ENCODE results near the gene CBX4. TPM values are rescaled to one million over a fixed set of nuclear protein-coding genes. Genes with fewer than 3 reads are reported as not detected.

CBX4 gene
- total RNA-seq, 6 experiments from 2014 or later, result 18.2 to 20.2 (median 19.3) TPM

DNA sequence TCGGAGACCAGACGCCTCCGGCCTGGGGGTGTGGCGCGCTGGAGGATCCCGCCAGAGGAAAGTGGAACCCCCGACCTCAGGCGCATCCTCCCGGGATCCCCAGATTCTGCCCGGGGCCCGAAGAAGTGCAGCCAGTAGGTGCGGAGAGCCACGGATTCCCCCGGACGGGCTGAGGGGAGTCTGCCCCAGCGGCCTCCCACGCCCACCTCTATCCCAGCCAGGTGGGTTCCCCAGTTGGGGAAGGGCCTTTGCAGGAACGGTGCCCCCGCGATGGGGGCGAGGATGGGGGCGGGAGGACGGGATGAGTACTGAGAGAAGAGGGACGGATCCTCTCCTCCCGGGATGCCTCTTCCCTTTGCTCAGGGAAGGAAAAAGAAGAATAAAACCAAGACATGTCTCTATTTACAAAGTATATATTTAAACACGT is 47.5 kb downstream of the CBX4 start:
- H3K36me3 Mint-ChIP-seq (ENCODE audit: low read depth), result no peaks in the 10 kb centered on the region
- DNase-seq, result no peak
- no peaks in the 10 kb centered on the region for H3K9me3 Mint-ChIP-seq
- peaks cover 21% of the 10 kb centered on the region for H3K4me1 Mint-ChIP-seq (ENCODE audit: low read depth)
- H3K27me3 Mint-ChIP-seq (ENCODE audit: insufficient read depth), result peaks cover 20% of the 10 kb centered on the region
- TF ChIP-seq, protein P1, sequence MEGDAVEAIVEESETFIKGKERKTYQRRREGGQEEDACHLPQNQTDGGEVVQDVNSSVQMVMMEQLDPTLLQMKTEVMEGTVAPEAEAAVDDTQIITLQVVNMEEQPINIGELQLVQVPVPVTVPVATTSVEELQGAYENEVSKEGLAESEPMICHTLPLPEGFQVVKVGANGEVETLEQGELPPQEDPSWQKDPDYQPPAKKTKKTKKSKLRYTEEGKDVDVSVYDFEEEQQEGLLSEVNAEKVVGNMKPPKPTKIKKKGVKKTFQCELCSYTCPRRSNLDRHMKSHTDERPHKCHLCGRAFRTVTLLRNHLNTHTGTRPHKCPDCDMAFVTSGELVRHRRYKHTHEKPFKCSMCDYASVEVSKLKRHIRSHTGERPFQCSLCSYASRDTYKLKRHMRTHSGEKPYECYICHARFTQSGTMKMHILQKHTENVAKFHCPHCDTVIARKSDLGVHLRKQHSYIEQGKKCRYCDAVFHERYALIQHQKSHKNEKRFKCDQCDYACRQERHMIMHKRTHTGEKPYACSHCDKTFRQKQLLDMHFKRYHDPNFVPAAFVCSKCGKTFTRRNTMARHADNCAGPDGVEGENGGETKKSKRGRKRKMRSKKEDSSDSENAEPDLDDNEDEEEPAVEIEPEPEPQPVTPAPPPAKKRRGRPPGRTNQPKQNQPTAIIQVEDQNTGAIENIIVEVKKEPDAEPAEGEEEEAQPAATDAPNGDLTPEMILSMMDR (IDR thresholded peaks at IDR 0.05), result no peak
- peak overlapping the region; percentile 83; the same call in 1 of the 2 replicates for H3K4me3 Mint-ChIP-seq
- H3K27ac Mint-ChIP-seq, result no peak overlapping the region

DNA sequence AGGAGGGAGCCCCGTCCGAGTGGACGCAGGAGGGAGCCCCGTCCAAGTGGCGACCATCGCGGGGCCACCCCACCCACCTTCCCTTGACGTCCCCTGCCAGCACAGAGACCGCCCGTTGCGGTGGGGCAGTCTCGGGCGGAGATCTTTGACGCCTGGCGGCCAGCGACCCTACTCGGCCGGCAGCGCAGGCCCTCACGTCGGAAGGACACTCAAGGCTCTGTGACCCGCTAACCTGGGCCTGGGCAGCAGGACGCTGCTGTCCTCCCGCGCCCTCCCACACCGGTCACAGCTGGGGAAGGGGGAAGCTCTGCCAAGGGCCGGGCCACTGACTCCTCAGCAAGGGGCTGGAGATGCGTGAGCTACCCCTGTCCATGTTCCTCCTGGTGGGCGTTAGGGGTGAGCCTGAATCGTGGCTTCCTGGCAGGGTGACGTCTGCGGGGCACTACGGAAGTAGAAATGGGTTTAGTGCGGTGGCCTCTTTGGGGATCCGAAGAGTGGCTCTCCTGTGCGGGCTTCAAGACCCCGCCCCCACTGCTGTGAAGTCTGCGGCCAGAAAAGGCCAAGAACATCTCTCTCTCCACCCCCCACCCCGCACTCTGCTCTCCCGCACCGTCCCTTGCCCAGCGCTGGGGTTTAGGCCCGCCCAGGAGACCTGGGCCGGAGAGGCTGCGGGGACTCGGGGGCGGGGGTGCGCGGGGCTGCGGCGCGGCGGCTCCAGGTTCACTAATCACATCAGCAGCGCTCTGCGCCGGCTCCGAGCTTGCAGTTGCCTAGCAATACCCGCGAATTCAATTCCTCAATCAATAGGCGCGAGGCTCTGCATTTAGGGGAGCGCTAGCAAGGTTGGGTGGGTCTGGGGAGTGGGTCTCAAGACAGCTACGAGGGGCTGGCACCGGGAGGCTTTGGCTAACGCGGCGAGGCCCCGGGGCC is 48.2 kb downstream of the CBX4 start:
- no peaks in the 10 kb centered on the region for H3K9me3 Mint-ChIP-seq
- TF ChIP-seq, protein P1 (IDR thresholded peaks at IDR 0.05), result no peak
- H3K4me3 Mint-ChIP-seq, result no peak overlapping the region
- no peak overlapping the region for H3K27ac Mint-ChIP-seq
- H3K27me3 Mint-ChIP-seq (ENCODE audit: insufficient read depth), result peaks cover 20% of the 10 kb centered on the region
- no peak for DNase-seq
- peaks cover 17% of the 10 kb centered on the region for H3K4me1 Mint-ChIP-seq (ENCODE audit: low read depth)
- H3K36me3 Mint-ChIP-seq (ENCODE audit: low read depth), result no peaks in the 10 kb centered on the region

DNA sequence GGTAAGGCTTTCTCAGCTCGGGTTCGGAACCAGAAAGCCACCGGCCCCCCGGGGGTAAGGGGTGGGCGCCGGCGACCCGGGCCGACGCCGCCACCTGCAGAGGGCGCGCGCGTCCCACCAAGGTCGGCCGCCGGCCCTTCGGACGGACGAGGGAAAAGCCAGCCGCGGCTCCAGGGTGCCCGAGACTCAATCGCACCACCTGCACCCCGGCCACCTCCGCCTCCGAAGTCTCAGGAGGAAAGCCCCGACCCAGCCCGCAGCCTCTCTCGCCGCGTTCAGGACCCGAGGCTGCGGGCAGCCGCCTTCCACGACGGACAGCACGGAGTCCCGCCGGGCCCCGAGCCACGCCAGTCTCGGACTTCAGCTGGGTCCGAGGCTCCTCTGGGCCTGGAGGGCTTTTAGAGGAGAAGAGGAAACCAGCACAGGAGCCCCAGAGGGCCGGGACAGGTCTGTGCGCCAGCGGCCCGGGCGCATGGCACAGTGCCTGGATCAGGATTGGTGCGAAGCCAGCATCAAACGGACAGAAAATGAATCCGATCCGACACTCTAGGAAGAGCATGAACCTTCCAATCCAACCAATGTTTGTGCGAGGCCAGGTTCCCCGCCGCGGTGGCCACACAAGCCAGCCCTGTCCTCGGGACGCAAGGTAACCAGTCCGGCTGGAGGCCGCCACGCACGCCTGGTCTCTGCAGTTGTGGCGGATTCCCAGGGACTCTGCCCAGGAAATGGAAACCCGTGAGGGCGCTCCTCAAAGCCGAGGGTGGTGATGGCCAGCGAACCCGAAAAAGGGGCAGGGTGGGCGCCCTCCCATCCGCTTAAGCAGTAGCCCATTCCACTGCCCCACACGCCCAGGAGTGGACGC is 49.1 kb downstream of the CBX4 start:
- Mint-ChIP-seq H3K9me3 (no peaks in the 10 kb centered on the region), H3K4me3 (no peak overlapping the region), H3K27ac (no peak overlapping the region), H3K27me3 (ENCODE audit: insufficient read depth) (peaks cover 22% of the 10 kb centered on the region), H3K4me1 (ENCODE audit: low read depth) (peaks cover 13% of the 10 kb centered on the region), H3K36me3 (ENCODE audit: low read depth) (no peaks in the 10 kb centered on the region)
- DNase-seq, result no peak
- TF ChIP-seq, protein P1 (IDR thresholded peaks at IDR 0.05), result peak; percentile 85

DNA sequence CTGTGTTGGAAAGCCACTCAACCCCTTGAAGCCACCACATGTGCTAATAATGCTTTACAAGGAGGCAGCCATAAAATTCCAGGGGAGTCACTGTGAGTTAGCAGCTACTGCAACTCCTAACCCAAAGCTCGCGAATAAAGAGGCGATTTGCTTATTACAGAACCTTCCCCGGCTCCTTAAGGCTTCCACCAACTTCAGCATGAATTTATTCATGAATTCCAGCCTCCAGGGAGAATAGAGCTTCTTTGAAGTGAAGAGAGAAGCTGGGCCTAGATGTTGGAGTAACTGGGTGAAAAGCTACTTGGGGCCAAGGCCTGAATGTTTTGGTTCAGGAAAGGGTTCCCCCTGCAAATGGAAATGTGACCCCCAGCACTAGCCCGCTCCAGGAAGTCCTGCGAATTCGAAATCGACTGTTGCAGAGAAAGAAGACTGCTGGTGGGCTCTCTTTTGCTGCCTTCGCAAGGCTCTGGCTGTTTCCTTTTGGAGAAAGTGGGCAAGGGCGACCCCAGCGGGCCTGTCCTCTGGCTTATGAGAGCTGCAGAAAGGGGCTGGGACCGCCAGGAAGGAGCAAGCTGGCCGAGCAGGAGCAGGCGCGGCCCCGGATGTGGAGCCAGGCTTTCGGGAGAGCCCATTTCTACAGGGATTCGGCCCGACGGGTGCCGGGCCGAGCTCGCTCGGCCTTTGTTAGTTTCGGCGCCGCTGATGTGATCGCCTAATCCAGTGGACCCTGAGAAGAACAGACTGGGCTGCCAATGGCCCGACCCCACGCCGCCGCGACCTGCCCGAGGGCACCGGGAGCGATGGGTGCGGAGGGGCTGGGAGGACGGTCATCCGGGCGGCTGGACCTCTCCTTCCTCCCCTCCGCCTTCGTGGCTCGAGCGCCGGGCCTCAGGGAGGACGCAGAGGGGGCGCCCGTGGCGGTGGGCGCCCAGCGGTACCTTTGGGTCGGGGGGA is 50.0 kb downstream of the CBX4 start:
- Mint-ChIP-seq H3K9me3 (no peaks in the 10 kb centered on the region), H3K4me3 (no peak overlapping the region), H3K27me3 (ENCODE audit: insufficient read depth) (peaks cover 23% of the 10 kb centered on the region), H3K4me1 (ENCODE audit: low read depth) (peaks cover 13% of the 10 kb centered on the region), H3K36me3 (ENCODE audit: low read depth) (no peaks in the 10 kb centered on the region), H3K27ac (no peak overlapping the region)
- TF ChIP-seq, protein P1 (IDR thresholded peaks at IDR 0.05), result no peak
- DNase-seq, result no peak

DNA sequence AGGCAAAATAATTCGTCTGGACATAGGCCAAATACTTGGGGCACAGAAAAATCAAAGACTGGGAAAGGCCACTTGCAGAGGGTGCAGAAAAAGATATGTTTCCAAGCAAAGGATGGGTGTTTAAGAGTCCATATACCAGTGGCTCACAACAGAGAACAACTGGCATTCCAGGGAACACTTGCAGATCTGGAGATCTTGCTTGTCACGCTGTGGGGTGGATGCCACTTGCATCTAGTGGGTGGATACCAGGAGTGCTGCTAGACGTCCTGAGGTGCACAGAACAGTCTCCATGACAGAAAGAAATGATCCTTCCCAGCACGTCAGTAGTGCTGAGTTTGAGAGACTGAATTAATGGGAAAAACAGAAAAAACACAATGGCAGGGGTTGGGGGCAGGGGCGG is 50.8 kb downstream of the CBX4 start:
- Mint-ChIP-seq H3K27me3 (ENCODE audit: insufficient read depth) (peaks cover 23% of the 10 kb centered on the region), H3K4me1 (ENCODE audit: low read depth) (peaks cover 8% of the 10 kb centered on the region), H3K27ac (no peak overlapping the region), H3K4me3 (no peak overlapping the region), H3K36me3 (ENCODE audit: low read depth) (no peaks in the 10 kb centered on the region), H3K9me3 (no peaks in the 10 kb centered on the region)
- no peak for DNase-seq
- TF ChIP-seq, protein P1 (IDR thresholded peaks at IDR 0.05), result no peak

All from HFFc6 (cell line).